K562 (cell line): ENCODE measurements around the gene MAP4K4. TPM values are rescaled to one million over a fixed set of nuclear protein-coding genes. Genes with fewer than 3 reads are reported as not detected.

ENCODE experiments used
- ATAC-seq: fragments of 200-7000 bp; cut with Tn5 transposase; 3 replicates; pipeline ENCODE4 v1.9.1; 2020; ENCODE audit warnings: moderate library complexity
- BruUV-seq: library from RNA; stranded (reverse); fragments of 400-500 nt; replicated peaks from 2 replicates; lab custom pipeline; 2021; lab: Mats Ljungman, UMichigan
- CTCF ChIA-PET: fragments of 300-600 bp; formaldehyde crosslinking; extraction: SDS; loops from one replicate; lab custom pipeline; 2021; ENCODE audit warnings: low intra/inter-chr PET ratio; lab: Yijun Ruan, JAX
- POLR2A ChIA-PET: fragments of 300-600, 350-650 bp; sonication (Branson Sonifier 250); formaldehyde crosslinking; extraction: SDS; loops from one replicate; lab custom pipeline; 2021; ENCODE audit warnings: antibody characterized with exemption, inconsistent platforms; lab: Yijun Ruan, JAX
- DNase-seq, 4 experiments: peaks; one replicate each; pipeline versions ENCODE4 v3.0.0 to v3.0.0-alpha.2; 2011 to 2018; ENCODE audit warnings: low spot score in 3 of 4, mixed read lengths in 3 of 4; ENCODE audit errors: extremely low read depth in 1 of 4
- FAIRE-seq: peaks from 2 replicates; lab custom pipeline; 2011; peaks lifted over from hg19 to GRCh38; lab: Jason Lieb, UNC
- H2AFZ ChIP-seq: 2 replicates; pipeline ENCODE4 v1.6.0; 2011; ENCODE audit warnings: low read depth, low read length, control low read depth, inconsistent platforms
- H3K27ac ChIP-seq: fragments of 200-600 bp; 3 replicates; pipeline ENCODE4 v1.8.0; 2011; ENCODE audit warnings: low read depth, mild to moderate bottlenecking, control low read depth, inconsistent platforms, low read length, moderate library complexity, mixed read lengths; ENCODE audit errors: extremely low read depth
- H3K27me3 ChIP-seq, 2 experiments: fragments of 300-600 bp in 1 of 2; 2 replicates in 1 of 2; 3 replicates in 1 of 2; pipeline versions ENCODE4 v1.6.0 to v1.8.0; 2011; ENCODE audit warnings: inconsistent platforms in 2 of 2, low read length in 2 of 2, mild to moderate bottlenecking in 1 of 2, mixed read lengths in 1 of 2, moderate library complexity in 1 of 2; ENCODE audit not compliant: control insufficient read depth in 2 of 2, insufficient read depth in 2 of 2
- H3K36me3 ChIP-seq: fragments of 300-600 bp; 3 replicates; pipeline ENCODE4 v1.8.0; 2011; ENCODE audit warnings: mild to moderate bottlenecking, low read length, inconsistent platforms; ENCODE audit not compliant: control insufficient read depth, insufficient read depth
- H3K4me1 ChIP-seq, 2 experiments: fragments of 200-600 bp in 1 of 2; replicated peaks in 1 of 2; 2 replicates in 1 of 2; 3 replicates in 1 of 2; pipeline versions ENCODE4 v1.5.1 to v1.8.0; 2011; ENCODE audit warnings: inconsistent platforms in 2 of 2, low read length in 2 of 2, mild to moderate bottlenecking in 1 of 2, mixed read lengths in 1 of 2, moderate library complexity in 1 of 2; ENCODE audit not compliant: control insufficient read depth in 2 of 2, insufficient read depth in 2 of 2
- H3K4me2 ChIP-seq: 2 replicates; pipeline ENCODE4 v1.6.1; 2011; ENCODE audit warnings: low read length, control low read depth, inconsistent platforms, mixed read lengths; ENCODE audit not compliant: insufficient read depth
- H3K4me3 ChIP-seq: fragments of 200-600 bp; sonication (generic), shearing (Covaris generic); 2 replicates; pipeline ENCODE4 v1.5.1; 2016; ENCODE audit warnings: control low read depth, inconsistent platforms
- H3K79me2 ChIP-seq: fragments of 200-600 bp; 3 replicates; pipeline ENCODE4 v1.8.0; 2011; ENCODE audit warnings: low read length, inconsistent platforms; ENCODE audit not compliant: control insufficient read depth, insufficient read depth
- H3K9ac ChIP-seq, 2 experiments: 2 replicates each; pipeline versions ENCODE4 v1.6.0 to v1.6.1; 2011; ENCODE audit warnings: low read depth in 2 of 2, low read length in 2 of 2, control low read depth in 1 of 2, inconsistent platforms in 1 of 2, mild to moderate bottlenecking in 1 of 2, mixed read lengths in 1 of 2; ENCODE audit not compliant: insufficient read depth in 1 of 2
- H3K9me1 ChIP-seq: one replicate; pipeline ENCODE4 v1.6.0; 2011; ENCODE audit warnings: inconsistent platforms, mild to moderate bottlenecking, low read length, moderate library complexity; ENCODE audit not compliant: control insufficient read depth, insufficient read depth
- H3K9me3 ChIP-seq: replicated peaks from 2 replicates; pipeline ENCODE4 v1.5.1; 2011; ENCODE audit warnings: low read depth, low read length, inconsistent platforms; ENCODE audit not compliant: control insufficient read depth, insufficient read depth
- H4K20me1 ChIP-seq: replicated peaks from 2 replicates; pipeline ENCODE4 v1.6.1; 2011; ENCODE audit warnings: low read length, inconsistent platforms, mixed read lengths; ENCODE audit not compliant: control insufficient read depth, insufficient read depth
- LEF1 ChIP-seq: fragments of 450-650 bp; IDR thresholded peaks from 2 replicates; pipeline ENCODE4 v1.6.1; 2016; ENCODE audit warnings: mild to moderate bottlenecking
- MYBL2 ChIP-seq, 2 experiments: fragments of 450-650 bp in 1 of 2; sonication (generic) in 1 of 2; formaldehyde crosslinking in 1 of 2; IDR thresholded peaks; 2 replicates each; pipeline versions ENCODE4 v1.6.1 to v1.8.1; 2017 to 2022; ENCODE audit warnings: borderline replicate concordance in 1 of 2, inconsistent platforms in 1 of 2, low read depth in 1 of 2, mild to moderate bottlenecking in 1 of 2, missing genetic modification reagents in 1 of 2, moderate library complexity in 1 of 2
- NCOA4 ChIP-seq: fragments of 450-650 bp; IDR thresholded peaks from 2 replicates; pipeline ENCODE4 v1.6.1; 2018; ENCODE audit warnings: mild to moderate bottlenecking; ENCODE audit not compliant: partially characterized antibody
- NR3C1 ChIP-seq: sonication (generic); formaldehyde crosslinking; IDR thresholded peaks from 2 replicates; pipeline ENCODE4 v1.8.1; 2022; ENCODE audit warnings: missing genetic modification reagents
- RBFOX2 ChIP-seq: fragments of 200-400 bp; formaldehyde crosslinking; IDR thresholded peaks from 2 replicates; pipeline ENCODE4 v1.6.1; 2017; ENCODE audit warnings: low read depth, mild to moderate bottlenecking, low read length, moderate library complexity
- RBM14 ChIP-seq: fragments of 200-400 bp; formaldehyde crosslinking; IDR thresholded peaks from 2 replicates; pipeline ENCODE4 v1.6.1; 2018; ENCODE audit warnings: low read depth, mild to moderate bottlenecking, low read length, moderate library complexity, borderline replicate concordance; ENCODE audit not compliant: insufficient read depth
- TBL1XR1 ChIP-seq, 2 experiments: IDR thresholded peaks; 2 replicates each; pipeline ENCODE4 v1.6.1; 2012; ENCODE audit warnings: improper control_type of control experiment in 2 of 2, low read length in 2 of 2, mild to moderate bottlenecking in 1 of 2
- U2AF1 ChIP-seq: fragments of 200-400 bp; formaldehyde crosslinking; optimal IDR thresholded peaks from 2 replicates; pipeline ENCODE3; 2017; ENCODE audit warnings: mild to moderate bottlenecking, low read depth, low read length, moderate library complexity
- WGBS: fragments of 100-300 bp; shearing (Covaris generic); methylation state at CpG from one replicate; pipeline ENCODE4 v1.1.6; 2016; ENCODE audit warnings: low coverage, mixed read lengths; ENCODE audit not compliant: insufficient coverage; ENCODE audit errors: missing lambda C conversion rate; 5-methylcytosine and 5-hydroxymethylcytosine counted together
- in situ Hi-C: fragments of 300-500 bp; cut with MboI; formaldehyde crosslinking; loops from 4 replicates; pipeline ENCODE4 v1.15.0; 2018; ENCODE audit warnings: inconsistent platforms, mixed read lengths
- intact Hi-C: fragments of 100-400 bp; cut with micrococcal nuclease; formaldehyde crosslinking; loops from 2 replicates; pipeline ENCODE4 v1.14.2; 2022
- polyA plus RNA-seq, 8 experiments: library from polyadenylated mRNA; depleted of rRNA in 4 of 8; stranded (reverse) in 5 of 8; unstranded in 3 of 8; fragments of >200 nt; fragmentation: Nextera tagmentation in 2 of 8; fragmentation: Illumina TruSeq in 1 of 8; extraction: Ambion mirVana in 2 of 8; extraction: Trizol in 1 of 8; gene quantifications; 2 replicates each; pipeline versions ENCODE4 v1.2.1 to v1.2.3, GENCODE V29; 2011 to 2014; ENCODE audit warnings: inconsistent platforms in 1 of 8, missing spikeins in 1 of 8
- total RNA-seq, 7 experiments: library from RNA; depleted of rRNA in 6 of 7; stranded (reverse); fragments of >200 nt in 6 of 7; fragmentation: Illumina TruSeq in 2 of 7; extraction: Trizol in 2 of 7; gene quantifications; 2 replicates each; pipeline versions ENCODE4 v1.2.1 to v1.2.3, GENCODE V29; 2011 to 2021; ENCODE audit warnings: low replicate concordance in 1 of 7

Gene MAP4K4
- total and polyA plus RNA-seq, 9 of the 15 experiments (the other 6 are each of a cell fraction or from before 2014, with no cell fraction given): 7.6 to 76.4 (median 50.6) TPM

DNA sequence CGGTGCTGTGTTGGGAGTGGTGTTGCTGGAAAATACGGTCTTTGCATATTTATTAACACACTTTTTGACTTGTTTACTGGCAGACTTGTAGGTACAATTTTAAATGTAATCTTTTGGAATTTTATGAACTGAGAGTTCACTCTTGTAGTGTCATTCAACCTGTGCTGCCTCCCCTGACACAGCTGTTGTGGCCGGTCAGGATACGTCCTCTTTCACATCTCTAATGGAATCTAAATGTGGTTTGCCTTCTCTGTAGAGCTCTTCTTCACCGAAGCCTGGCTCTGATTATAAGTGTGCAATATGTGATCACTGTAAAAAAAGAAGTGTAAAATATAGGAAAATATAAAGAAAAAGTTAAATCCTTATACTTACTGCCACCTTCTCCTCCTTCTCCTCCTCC, 94.7 kb downstream of the MAP4K4 start:
- peaks cover 25% of the 10 kb centered on the region for H3K79me2 ChIP-seq
- CTCF ChIA-PET: no interaction called here
- H3K27me3 ChIP-seq: no peaks in the 10 kb centered on the region
- no peaks in the 10 kb centered on the region for H3K9me1 ChIP-seq
- POLR2A ChIA-PET: interaction anchor here (0.9 to 1.3 kb wide), 4 partner anchors 8 to 81 kb away, joined by 3 to 6 read pairs (median 3); no protein-coding TSS in a partner anchor
- in situ Hi-C loops: no loop called here
- no peak overlapping the region for H3K4me3 ChIP-seq
- TF ChIP-seq LEF1: no peak
- no peak for TF ChIP-seq U2AF1
- no peak for TF ChIP-seq NR3C1
- no peak for TF ChIP-seq TBL1XR1 (IDR thresholded peaks at IDR 0.05; ENCODE audit: low read length in 2 of 2)
- TF ChIP-seq NCOA4: no peak
- TF ChIP-seq RBFOX2: no peak
- TF ChIP-seq RBM14: no peak
- no peak for TF ChIP-seq MYBL2 (IDR thresholded peaks at IDR 0.05; ENCODE audit: low read depth)
- TF ChIP-seq MYBL2 (CRISPR knock-in tag; IDR thresholded peaks at IDR 0.05; ENCODE audit: borderline replicate concordance): no peak
- TF ChIP-seq, all 486 proteins: peak for 0
- WGBS: 97% methylated on average over 5 of the region's 5 CpGs
- H2AFZ ChIP-seq: no peak overlapping the region
- H3K36me3 ChIP-seq: peaks cover 16% of the 10 kb centered on the region; the same call in 2 of the 3 replicates
- H4K20me1 ChIP-seq: peaks cover 17% of the 10 kb centered on the region; the same call in 1 of the 2 replicates
- peaks cover 0 to 6% of the 10 kb centered on the region in 2 experiments; a peak in 2 of 5 replicates for H3K4me1 ChIP-seq
- no peak overlapping the region for H3K9ac ChIP-seq
- no peak for ATAC-seq
- BruUV-seq: no TSS peak
- no peak for FAIRE-seq
- no peak for DNase-seq
- H3K9me3 ChIP-seq: no peaks in the 10 kb centered on the region
- H3K4me2 ChIP-seq: no peak overlapping the region
- intact Hi-C loops: no loop called here
- no peak overlapping the region for H3K27ac ChIP-seq
